ENCODE measurements around the gene ZNF341.

ZNF341 gene

GRCh38 chr20:33798444-33798843 is 66.6 kb downstream of the ZNF341 start:
- Histone ChIP-seq H3K27me3 (ENCODE audit: insufficient read depth, poor library complexity, severe bottlenecking) (no peaks in the 10 kb centered on the region), H3K4me3 (ENCODE audit: severe bottlenecking) (no peak overlapping the region), H3K27ac (ENCODE audit: poor library complexity, severe bottlenecking) (no peak overlapping the region), H3K9me3 (ENCODE audit: severe bottlenecking) (no peaks in the 10 kb centered on the region), H3K4me1 (ENCODE audit: insufficient read depth, poor library complexity, severe bottlenecking) (peaks cover 8% of the 10 kb centered on the region), H3K36me3 (ENCODE audit: low read depth) (no peaks in the 10 kb centered on the region)
- no peak for TF ChIP-seq CTCF (IDR thresholded peaks at IDR 0.05; ENCODE audit: poor library complexity, severe bottlenecking)
- DNase-seq (ENCODE audit: low spot score), result no peak
- no peak for ATAC-seq (ENCODE audit: low read depth)

- Histone ChIP-seq H3K27ac (ENCODE audit: poor library complexity, severe bottlenecking) (peak overlapping the region; percentile 28), H3K36me3 (ENCODE audit: low read depth) (no peaks in the 10 kb centered on the region), H3K9me3 (ENCODE audit: severe bottlenecking) (no peaks in the 10 kb centered on the region), H3K4me1 (ENCODE audit: insufficient read depth, poor library complexity, severe bottlenecking) (peaks cover 11% of the 10 kb centered on the region), H3K27me3 (ENCODE audit: insufficient read depth, poor library complexity, severe bottlenecking) (no peaks in the 10 kb centered on the region), H3K4me3 (ENCODE audit: severe bottlenecking) (no peak overlapping the region)
- DNase-seq (ENCODE audit: low spot score) (no peak), ATAC-seq (ENCODE audit: low read depth) (peak; percentile 97)
- TF ChIP-seq CTCF (IDR thresholded peaks at IDR 0.05; ENCODE audit: poor library complexity, severe bottlenecking), result no peak
Measured at GRCh38 chr20:33803921-33804337, 72.1 kb downstream of the ZNF341 start.

- Histone ChIP-seq H3K9me3 (ENCODE audit: severe bottlenecking) (no peaks in the 10 kb centered on the region), H3K27ac (ENCODE audit: poor library complexity, severe bottlenecking) (no peak overlapping the region), H3K4me1 (ENCODE audit: insufficient read depth, poor library complexity, severe bottlenecking) (peaks cover 18% of the 10 kb centered on the region), H3K4me3 (ENCODE audit: severe bottlenecking) (no peak overlapping the region), H3K27me3 (ENCODE audit: insufficient read depth, poor library complexity, severe bottlenecking) (no peaks in the 10 kb centered on the region), H3K36me3 (ENCODE audit: low read depth) (peaks cover 4% of the 10 kb centered on the region)
- DNase-seq (ENCODE audit: low spot score), result no peak
- no peak for TF ChIP-seq CTCF (IDR thresholded peaks at IDR 0.05; ENCODE audit: poor library complexity, severe bottlenecking)
- no peak for ATAC-seq (ENCODE audit: low read depth)
Measured at GRCh38 chr20:33808388-33808787, 76.6 kb downstream of the ZNF341 start.

- no peak for TF ChIP-seq CTCF (IDR thresholded peaks at IDR 0.05; ENCODE audit: poor library complexity, severe bottlenecking)
- Histone ChIP-seq H3K36me3 (ENCODE audit: low read depth) (peaks cover 4% of the 10 kb centered on the region), H3K4me3 (ENCODE audit: severe bottlenecking) (no peak overlapping the region), H3K27me3 (ENCODE audit: insufficient read depth, poor library complexity, severe bottlenecking) (no peaks in the 10 kb centered on the region), H3K4me1 (ENCODE audit: insufficient read depth, poor library complexity, severe bottlenecking) (peaks cover 7% of the 10 kb centered on the region), H3K9me3 (ENCODE audit: severe bottlenecking) (no peaks in the 10 kb centered on the region), H3K27ac (ENCODE audit: poor library complexity, severe bottlenecking) (no peak overlapping the region)
- DNase-seq (ENCODE audit: low spot score) (no peak), ATAC-seq (ENCODE audit: low read depth) (no peak)
Measured at GRCh38 chr20:33810259-33810658, 78.5 kb downstream of the ZNF341 start.

GRCh38 chr20:33810885-33811775 is 79.3 kb downstream of the ZNF341 start, which contains the start of gene CHMP4B:
Gene CHMP4B, plus strand, starts transcription at chr20:33811348. Its CDS starts 121 bp downstream, at chr20:33811469.
- peak within 1 kb of the TSS; percentile 91 for H3K27ac ChIP-seq (ENCODE audit: poor library complexity, severe bottlenecking)
- ATAC-seq (ENCODE audit: low read depth) (peak; percentile 94), DNase-seq (ENCODE audit: low spot score) (peak; percentile 100)
- peak within 1 kb of the TSS; percentile 90 for H3K4me3 ChIP-seq (ENCODE audit: severe bottlenecking)
- H3K36me3 ChIP-seq (ENCODE audit: low read depth), result peaks cover 10% of the 10 kb centered on the region
- peaks cover 7% of the 10 kb centered on the region for H3K4me1 ChIP-seq (ENCODE audit: insufficient read depth, poor library complexity, severe bottlenecking)
- H3K9me3 ChIP-seq (ENCODE audit: severe bottlenecking), result no peaks in the 10 kb centered on the region
- no peaks in the 10 kb centered on the region for H3K27me3 ChIP-seq (ENCODE audit: insufficient read depth, poor library complexity, severe bottlenecking)
- TF ChIP-seq CTCF (IDR thresholded peaks at IDR 0.05; ENCODE audit: poor library complexity, severe bottlenecking), result no peak

Data from RWPE2 (cell line).